GM21515 (cell line): ENCODE measurements around the gene TNP2.

Source experiments
- ATAC-seq: cut with Tn5 transposase; IDR thresholded peaks from one replicate; pipeline ENCODE4 v1.9.1; 2021; ENCODE audit not compliant: unreplicated experiment

The TNP2 gene

GRCh38 chr16:11268921-11269375, at the start of gene TNP2:
Gene TNP2 (minus strand): TSS chr16:11269325. CDS start chr16:11269262, 63 bp downstream.
- ATAC-seq, result no peak

- no peak for ATAC-seq
Measured at GRCh38 chr16:11318817-11319216, 49.7 kb upstream of the TNP2 start.

- ATAC-seq, result no peak
Measured at GRCh38 chr16:11316331-11317015, 47.3 kb upstream of the TNP2 start.

GRCh38 chr16:11315510-11315909, 46.4 kb upstream of the TNP2 start:
- no peak for ATAC-seq

GRCh38 chr16:11314309-11314894, 45.3 kb upstream of the TNP2 start:
- ATAC-seq, result no peak

- no peak for ATAC-seq
Measured at GRCh38 chr16:11313493-11314308, 44.6 kb upstream of the TNP2 start.

- ATAC-seq, result no peak
Measured at GRCh38 chr16:11312718-11313492, 43.8 kb upstream of the TNP2 start.

- peak; percentile 31 for ATAC-seq
Measured at GRCh38 chr16:11310997-11311561, 42.0 kb upstream of the TNP2 start.

GRCh38 chr16:11310634-11310977, 41.5 kb upstream of the TNP2 start:
- ATAC-seq, result no peak

GRCh38 chr16:11309895-11310633, 40.9 kb upstream of the TNP2 start:
- ATAC-seq, result no peak

- no peak for ATAC-seq
Measured at GRCh38 chr16:11308493-11309283, 39.6 kb upstream of the TNP2 start.

GRCh38 chr16:11307639-11308492, 38.7 kb upstream of the TNP2 start:
- no peak for ATAC-seq

- no peak for ATAC-seq
Measured at GRCh38 chr16:11306997-11307638, 38.0 kb upstream of the TNP2 start.

- no peak for ATAC-seq
Measured at GRCh38 chr16:11306381-11306780, 37.3 kb upstream of the TNP2 start.

GRCh38 chr16:11303405-11304138, 34.4 kb upstream of the TNP2 start:
- no peak for ATAC-seq

- ATAC-seq, result no peak
Measured at GRCh38 chr16:11302977-11303376, 33.9 kb upstream of the TNP2 start.
